Activated T-helper 1 cell treated with anti-CD3 and anti-CD28 coated beads, Interleukin-2, amount 50 U/mL, for 16 hours (primary cell): ENCODE measurements around the gene RUFY2.
"Not testable (repeated sequence)": the region's sequence is repeated elsewhere in the genome, so short reads cannot be mapped to it uniquely, and the experiment has no call there.

Experiments
- DNase-seq, 2 donors: peaks; one replicate each; pipeline ENCODE4 v3.0.0-alpha.2; 2020; ENCODE audit warnings: low read depth in 1 of 2, low spot score in 1 of 2

The RUFY2 gene, protein sequence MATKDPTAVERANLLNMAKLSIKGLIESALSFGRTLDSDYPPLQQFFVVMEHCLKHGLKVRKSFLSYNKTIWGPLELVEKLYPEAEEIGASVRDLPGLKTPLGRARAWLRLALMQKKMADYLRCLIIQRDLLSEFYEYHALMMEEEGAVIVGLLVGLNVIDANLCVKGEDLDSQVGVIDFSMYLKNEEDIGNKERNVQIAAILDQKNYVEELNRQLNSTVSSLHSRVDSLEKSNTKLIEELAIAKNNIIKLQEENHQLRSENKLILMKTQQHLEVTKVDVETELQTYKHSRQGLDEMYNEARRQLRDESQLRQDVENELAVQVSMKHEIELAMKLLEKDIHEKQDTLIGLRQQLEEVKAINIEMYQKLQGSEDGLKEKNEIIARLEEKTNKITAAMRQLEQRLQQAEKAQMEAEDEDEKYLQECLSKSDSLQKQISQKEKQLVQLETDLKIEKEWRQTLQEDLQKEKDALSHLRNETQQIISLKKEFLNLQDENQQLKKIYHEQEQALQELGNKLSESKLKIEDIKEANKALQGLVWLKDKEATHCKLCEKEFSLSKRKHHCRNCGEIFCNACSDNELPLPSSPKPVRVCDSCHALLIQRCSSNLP

DNA sequence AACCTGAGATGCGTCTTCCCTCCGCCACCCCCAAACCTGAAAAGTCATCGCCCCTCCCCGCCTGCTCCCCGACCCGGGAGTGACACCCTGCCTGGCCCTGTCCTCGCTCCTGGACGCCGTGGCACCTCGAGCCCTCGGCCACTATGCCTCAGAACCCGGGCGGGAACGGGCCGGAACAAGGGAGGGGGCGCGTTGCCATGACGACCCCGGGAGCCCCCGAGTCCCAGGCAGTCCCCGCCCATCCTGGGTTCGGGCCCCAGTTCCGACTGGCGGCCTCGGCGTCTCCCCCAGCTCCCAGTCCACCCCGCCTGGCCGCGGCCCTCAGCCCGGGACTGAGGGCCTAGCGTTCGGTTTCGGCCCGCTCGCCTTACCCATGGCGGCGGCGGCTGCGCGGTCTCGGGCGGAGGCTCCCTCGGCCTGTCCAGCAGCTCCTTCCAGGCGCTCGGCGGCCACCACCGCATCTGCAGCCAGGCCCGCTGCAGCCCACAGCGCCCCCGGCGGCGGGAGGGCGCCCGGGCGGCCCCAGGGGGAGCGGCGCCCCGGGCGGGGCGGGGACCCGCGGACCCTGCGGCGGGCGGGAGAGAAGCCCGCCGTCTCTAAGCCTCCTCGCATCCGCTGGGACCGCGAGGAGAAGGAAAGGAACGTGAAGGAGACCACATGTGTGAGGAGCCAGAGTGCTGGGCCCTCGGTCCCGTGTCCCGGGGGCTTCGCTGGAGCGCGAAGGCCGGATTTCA is at the start of gene RUFY2:
RUFY2 (minus strand) TSS at position 463 of the 734 bp plus-strand sequence; CDS start at position 375, 88 bp downstream.
- peak; percentile 45 to 63 for DNase-seq

DNA sequence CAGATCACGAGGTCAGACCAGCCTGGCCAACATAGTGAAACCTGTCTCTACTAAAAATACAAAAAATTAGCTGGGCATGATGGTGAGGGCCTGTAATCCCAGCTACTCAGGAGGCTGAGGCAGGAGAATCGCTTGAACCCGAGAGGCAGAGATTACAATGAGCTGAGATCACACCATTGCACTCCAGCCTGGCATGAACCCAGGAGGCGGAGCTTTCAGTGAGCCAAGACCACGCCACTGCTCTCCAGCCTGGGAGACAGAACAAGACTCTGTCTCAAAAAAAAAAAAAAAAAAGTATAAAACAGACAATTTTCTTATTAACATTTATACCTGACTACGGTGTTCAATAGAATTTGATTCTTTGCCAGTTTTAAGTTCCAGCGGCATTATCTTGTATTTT is 42.6 kb upstream of the RUFY2 start:
- not testable (repeated sequence) for DNase-seq

DNA sequence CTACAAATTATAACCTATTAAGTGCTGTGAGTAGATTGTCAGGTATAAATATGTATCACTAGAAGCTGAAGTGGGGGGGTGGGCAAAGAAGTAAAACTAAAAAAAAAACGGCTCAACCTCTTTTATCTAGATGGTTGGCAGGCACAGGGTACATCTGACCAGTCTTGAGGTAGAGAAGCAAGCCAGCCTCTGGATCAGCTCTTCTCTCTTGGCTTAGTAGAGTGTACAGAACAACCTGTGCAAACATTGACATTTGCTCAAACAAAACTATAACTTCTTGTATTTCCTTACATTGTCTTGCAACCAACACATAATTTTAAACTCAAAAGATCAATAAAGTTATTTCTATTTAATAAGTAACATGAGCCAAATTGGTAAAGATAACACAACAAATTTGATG is 39.1 kb upstream of the RUFY2 start:
- no peak for DNase-seq

DNA sequence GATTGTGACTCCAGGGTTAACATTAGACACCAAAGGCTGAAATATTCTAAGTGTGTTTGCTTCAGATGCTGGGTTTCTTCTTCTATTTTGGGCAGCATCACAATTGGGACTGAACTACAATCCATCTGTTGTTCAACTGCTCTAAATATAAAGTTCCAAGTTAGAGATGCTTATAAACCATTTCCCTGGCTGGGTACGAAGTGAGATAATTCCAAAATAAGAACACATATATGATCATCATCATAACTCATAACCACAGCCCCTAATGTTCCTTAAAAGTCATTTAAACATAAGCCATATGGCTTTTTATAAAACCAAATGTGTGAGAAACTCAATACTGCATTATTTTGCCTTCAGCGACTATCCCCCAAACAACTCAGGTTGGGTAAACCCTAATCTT is 35.9 kb upstream of the RUFY2 start:
- DNase-seq = no peak

DNA sequence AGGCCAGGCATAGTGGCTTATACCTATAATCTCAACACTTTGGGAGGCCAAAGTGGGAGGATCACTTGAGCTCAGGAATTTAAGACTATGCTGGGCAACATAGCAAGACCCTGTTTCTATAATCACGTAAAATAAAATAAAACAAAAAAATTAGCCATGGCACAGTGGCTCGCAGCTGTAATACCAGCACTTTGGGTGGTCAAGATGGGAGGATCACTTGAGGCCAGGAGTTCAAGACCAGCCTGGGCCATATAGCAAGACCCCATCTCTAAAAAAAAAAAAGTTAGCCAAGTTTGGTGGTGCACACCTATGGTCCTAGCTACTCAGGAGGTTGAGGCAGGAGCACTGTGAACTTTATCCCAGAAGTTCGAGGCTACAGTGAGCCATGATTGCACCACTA is 33.8 kb upstream of the RUFY2 start:
- no peak for DNase-seq

DNA sequence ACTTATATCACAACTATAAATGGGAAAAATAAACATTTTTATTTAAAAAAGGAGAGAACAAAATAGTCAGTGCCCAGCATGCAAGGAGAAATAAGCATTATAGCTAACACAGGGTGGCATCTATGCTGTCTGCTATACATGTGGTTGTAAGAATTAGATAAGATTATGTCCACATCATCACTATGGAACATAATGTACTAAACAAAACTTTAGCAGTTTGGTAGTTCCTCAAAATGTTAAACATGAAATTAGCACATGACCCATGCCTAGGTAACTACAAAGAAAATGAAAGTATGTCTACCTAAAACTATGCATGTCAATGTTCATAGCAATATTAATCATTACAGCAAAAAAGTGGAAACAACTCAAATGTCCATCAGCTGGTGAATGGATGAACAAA is 28.7 kb upstream of the RUFY2 start:
- no peak for DNase-seq

DNA sequence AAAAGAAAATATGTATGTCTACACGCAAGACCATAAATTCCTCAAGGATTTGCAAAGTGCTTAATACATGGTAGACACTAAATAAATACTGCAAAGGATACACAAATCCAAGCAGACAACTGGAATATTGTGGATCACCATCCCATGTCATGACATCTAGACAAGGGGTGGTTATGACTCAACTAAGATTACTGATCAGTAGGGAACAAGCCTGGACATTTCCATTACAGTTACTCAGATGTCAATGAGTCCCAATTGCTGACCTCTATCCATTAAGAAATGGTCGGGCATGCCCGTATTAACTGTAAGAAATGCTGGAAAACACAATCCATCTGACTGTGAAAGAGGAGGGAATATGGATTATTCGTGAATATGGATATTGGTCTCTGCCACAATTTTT is 27.6 kb upstream of the RUFY2 start:
- no peak for DNase-seq

DNA sequence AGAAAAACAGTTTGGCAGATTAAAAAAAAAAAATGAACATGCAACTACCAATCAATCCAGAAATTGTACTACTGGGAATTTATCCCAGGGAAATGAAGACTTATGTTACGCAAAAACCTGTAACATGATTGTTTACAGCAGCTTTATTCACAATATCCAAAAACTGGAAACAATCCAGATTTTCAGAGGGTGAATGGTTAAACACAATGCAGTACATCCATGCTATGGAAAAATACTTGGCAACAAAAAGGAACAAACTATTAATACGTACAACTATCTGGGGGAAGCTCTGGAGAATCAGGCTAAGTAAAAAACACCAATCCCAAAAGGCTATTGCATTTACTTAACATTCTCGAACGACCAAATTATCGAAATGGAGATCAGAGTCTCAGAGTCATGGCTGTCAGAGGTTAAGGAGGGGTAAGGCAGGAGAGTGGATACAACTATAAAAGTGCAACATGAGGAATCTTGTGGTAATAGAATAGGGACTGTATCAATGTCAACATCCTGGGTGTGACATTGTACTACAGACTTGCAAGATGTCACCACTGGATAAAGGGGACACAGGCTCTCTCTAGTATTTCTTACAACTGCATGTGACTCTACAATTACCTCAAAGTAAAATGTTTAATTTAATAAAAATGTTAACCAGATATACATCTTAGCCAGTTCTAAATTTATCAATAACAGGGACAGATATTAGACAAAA is 21.5 kb upstream of the RUFY2 start:
- no peak for DNase-seq

DNA sequence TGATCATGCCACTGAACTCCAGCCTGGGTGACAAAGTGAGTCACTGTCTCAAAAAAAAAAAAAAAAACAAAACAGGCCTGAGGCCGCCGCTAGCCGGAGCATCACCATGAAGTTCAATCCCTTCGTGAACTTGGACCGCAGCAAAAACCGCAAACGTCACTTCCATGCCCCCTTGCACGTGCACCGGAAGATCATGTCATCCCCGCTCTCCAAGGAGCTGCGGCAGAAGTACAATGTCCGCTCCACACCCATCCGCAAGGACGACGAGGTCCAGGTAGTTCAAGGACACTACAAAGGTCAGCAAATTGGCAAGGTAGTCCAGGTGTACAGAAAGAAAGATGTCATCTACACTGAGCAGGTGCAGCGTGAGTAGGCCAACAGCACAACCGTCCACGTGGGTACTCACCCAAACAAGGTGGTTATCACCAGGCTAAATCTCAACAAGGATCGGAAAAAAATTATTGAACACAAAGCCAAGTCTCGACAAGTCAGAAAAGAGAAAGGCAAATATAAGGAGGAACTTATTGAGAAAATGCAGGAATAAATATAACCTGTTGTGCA is 17.5 kb upstream of the RUFY2 start:
- no peak for DNase-seq

DNA sequence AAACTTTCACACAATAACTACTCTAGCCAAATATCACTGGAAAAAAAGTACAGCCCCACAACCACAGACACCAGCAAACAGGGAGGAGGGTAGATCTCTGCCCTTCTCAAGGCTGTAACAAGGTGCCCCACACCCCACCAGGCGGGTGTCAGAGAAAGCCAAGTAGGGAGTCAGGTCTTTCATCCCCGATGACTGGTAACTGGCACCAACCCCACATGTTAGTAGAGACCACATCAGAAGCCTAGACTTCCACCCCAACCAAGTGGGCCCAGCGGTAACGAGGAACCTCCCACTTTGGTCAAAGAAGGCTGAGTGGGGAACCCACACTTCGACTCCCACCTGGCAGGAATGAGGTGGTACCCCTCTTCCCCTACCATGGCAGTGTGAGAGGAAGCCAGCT is 16.4 kb upstream of the RUFY2 start:
- DNase-seq = no peak

DNA sequence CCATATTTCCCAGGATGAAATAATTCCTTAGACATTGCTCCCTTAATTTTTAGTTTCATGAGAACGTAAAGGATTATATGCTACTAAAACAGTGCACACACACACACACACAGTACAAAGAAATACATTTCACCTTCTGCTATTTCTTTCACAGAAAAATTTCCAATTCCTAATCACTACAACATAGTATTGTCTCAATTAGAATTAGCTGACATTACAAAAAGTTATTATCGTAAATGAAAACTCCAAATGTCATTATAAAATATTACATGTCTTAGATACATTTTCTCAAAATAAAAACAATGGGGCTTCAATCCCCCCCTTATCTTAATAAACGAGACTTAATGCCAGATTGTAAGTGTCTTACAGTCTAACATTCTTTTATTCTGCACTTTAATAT is 12.3 kb upstream of the RUFY2 start:
- DNase-seq = no peak

DNA sequence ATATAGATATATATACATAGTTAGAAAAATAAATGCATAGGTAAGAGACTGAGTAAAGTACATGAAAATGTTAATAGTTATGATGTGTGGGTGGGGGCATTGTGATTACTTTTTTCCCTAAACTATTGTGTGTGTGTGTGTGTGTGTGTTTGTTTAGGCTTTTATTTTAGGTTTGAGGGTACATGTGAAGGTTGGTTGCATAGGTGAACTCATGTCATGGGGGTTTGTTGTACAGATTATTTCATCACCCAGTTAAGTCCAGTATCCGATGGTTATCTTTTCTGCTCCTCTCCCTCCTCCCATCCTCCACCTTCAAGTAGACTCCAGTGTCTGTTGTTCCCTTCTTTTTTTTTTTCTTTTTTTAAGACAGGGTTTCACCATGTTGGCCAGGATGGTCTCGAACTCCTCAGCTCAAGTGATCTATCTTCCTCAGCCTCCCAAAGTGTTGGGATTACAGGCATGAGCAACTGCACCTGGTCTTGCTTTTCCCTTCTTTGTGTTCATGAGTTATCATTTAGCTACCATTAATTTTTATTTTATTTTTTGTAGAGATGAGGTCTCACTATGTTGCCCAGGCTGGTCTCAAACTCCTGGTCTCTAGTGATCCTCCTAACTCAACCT is 1.9 kb upstream of the RUFY2 start:
- no peak for DNase-seq

DNA sequence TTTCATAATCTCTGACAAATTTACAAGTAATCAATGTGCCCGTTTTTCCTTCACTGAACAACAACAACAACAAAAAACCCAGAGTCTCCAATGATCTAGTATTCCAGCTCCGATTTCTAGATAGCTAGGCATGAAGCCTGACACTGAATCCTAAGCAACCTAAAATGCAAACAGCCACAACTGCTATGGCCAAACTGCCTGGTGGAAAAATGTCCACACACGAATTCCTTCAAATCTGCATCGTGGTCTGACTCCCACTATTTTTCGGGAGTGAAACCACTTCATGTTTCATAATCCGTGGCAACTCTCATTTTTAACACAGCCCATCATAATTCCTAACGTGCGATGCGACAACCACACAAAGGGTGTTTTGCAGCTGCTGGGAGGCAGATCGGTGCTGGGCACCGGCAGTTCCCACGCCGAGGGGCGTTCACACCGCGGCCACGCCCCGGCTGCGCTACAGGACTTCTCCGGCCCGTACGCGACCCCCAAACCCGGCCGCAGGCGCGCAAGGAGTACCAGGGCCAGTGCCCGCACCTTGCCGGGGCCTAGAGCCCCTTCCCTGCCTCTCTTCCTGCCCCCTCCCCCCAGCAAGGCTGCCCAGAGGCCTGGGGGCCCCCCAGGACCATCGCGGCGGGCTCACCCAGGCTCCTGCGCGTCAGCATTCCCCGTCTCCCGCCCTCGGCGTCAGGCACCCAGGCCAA is 814 bp downstream of the RUFY2 start:
- DNase-seq = no peak

DNA sequence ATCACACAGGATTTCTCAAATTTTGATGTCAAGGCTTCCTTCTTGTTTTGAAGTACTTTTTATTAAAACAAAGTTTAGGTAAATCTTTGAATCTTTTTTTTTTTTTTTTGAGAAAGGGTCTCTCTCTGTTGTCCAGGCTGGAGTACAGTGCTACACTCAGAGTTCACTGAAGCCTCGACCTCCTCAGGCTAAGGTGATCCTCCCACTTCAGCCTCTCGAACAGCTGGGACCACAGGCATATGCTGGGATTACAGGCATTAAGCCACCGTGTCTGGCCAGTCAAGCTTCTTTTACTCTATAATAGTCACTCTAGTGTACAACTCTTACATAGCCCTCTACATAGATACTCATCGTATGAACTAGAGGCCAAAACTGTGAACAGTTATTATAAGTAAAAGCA is 3.4 kb downstream of the RUFY2 start:
- no peak for DNase-seq

DNA sequence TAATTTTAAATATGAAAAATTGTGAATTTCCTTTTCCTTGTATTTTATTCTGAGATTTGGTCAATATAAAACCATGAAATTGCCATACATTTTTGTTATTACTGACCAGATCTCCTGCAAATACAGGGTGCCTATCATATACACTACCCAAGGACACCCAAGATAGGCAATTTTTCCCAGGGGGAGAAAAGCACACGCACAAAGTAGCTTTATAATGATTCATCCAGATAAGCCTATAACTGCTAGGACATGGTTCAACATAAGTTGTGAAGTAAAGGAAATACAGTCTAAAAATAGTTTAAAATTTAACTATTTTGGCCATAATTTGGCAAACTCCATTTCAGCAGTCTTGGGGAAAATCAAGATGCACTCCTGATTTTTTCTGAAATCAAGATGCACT is 4.8 kb downstream of the RUFY2 start:
- no peak for DNase-seq

DNA sequence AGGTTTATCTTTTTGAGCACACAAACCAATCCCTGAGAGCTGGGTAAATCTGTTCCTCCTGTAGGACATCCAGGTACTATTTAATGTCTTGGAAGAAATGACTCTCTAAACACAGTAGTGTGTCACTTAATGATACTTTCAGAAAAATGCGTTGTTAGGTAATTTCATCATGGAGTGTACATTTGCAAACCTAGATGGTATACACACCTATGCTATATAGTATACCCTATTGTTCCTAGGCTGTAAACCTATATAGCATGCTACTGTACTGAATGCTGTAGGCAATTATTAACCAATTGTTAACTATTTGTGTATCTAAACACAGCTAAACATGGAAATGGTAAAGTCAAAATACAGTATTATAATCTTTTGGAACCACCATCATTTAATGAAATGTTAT is 10.1 kb downstream of the RUFY2 start:
- no peak for DNase-seq

DNA sequence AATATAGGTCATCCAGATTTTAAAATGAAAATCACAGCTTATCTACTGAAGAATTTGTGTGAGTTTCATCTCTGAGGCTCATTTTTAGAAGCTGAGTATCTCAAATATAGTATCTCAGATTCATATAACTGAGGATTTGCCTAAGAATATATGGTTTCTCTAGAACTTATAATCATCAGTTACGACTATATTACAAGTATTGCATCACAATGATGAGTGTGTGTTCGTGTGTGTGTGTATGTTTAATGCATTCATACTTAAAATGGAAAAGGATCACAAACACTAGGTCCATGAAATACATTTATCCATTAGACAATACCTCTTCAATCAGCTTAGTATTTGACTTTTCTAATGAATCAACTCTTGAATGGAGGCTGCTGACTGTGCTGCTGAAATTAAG is 21.3 kb downstream of the RUFY2 start:
- no peak for DNase-seq

DNA sequence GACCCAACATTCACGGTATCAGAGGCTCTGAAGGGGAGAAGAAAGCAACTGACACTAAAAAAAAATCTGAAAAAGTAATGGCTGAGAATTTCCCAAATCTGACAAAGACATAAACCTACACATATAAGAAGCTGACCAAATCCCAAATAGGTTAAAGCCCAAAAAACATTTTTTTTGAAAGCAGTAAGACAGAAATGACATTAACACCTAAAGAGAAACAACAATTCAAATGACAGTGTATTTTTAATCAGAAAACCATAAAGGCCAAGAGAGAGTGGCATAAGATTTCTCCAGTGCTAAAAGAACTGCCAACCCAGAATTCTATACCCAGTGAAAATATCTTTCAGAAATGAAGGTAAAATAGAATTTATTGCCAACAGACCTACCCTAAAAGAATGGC is 35.5 kb downstream of the RUFY2 start:
- no peak for DNase-seq

DNA sequence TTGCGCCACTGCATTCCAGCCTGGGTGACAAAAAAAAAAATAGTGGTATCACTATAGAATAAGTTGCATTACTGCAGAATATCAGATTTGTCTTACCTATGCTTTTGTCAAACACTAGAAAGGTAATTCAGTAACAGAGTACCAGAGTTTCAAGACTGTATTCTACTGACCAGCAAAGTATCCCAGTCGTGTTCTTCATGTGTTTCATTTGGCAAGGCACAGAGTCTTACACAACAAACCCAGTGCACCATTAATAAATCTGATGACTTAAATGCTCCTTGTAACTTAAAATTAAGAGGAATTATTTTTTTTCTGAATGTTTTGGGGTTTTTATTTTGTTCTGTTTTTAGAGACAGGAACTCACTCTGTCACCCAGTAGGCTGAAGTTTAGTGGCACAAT is 40.0 kb downstream of the RUFY2 start:
- no peak for DNase-seq

DNA sequence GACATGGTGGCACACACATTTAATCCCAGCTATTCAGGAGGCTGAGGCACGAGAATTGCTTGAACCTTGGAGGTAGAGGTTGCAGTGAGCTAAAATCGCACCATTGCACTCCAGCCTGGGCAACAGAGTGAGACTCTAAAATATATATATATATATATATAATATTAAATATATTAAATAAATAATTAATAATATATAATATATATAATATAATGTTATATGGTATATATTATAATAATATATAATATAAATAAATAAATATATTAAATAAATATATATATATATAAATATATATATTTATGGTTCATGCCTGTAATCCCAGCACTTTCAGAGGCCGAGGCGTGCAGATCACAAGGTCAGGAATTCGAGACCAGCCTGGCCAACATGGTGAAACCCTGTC is 40.5 kb downstream of the RUFY2 start:
- DNase-seq = no peak
